Glutamatergic neuron (in vitro differentiated cells): ENCODE data around the gene HIVEP3. TPM values are rescaled to one million over a fixed set of nuclear protein-coding genes. Genes with fewer than 3 reads are reported as not detected.

Experiments used
- DNase-seq: peaks from one replicate; pipeline ENCODE4 v3.0.0; 2022
- H3K27ac Mint-ChIP-seq: one replicate; pipeline ENCODE4 v1.8.0; 2020; ENCODE audit warnings: mild to moderate bottlenecking, mixed read lengths, inconsistent platforms; ENCODE audit not compliant: unreplicated experiment
- H3K27me3 Mint-ChIP-seq: one replicate; pipeline ENCODE4 v1.8.0; 2020; ENCODE audit warnings: mild to moderate bottlenecking, moderate library complexity, mixed read lengths, inconsistent platforms; ENCODE audit not compliant: unreplicated experiment
- H3K36me3 Mint-ChIP-seq: one replicate; pipeline ENCODE4 v1.8.0; 2020; ENCODE audit warnings: mild to moderate bottlenecking, mixed read lengths, inconsistent platforms; ENCODE audit not compliant: unreplicated experiment
- H3K4me1 Mint-ChIP-seq: one replicate; pipeline ENCODE4 v1.8.0; 2020; ENCODE audit warnings: mild to moderate bottlenecking, low read depth, mixed read lengths, inconsistent platforms; ENCODE audit not compliant: unreplicated experiment
- H3K4me3 Mint-ChIP-seq: one replicate; pipeline ENCODE4 v1.8.0; 2020; ENCODE audit warnings: mild to moderate bottlenecking, mixed read lengths, inconsistent platforms; ENCODE audit not compliant: unreplicated experiment
- H3K9me3 Mint-ChIP-seq: one replicate; pipeline ENCODE4 v1.8.0; 2020; ENCODE audit warnings: mild to moderate bottlenecking, moderate library complexity, mixed read lengths, inconsistent platforms; ENCODE audit not compliant: unreplicated experiment
- CTCF ChIP-seq: fragments of 200-600 bp; sonication (generic); IDR thresholded peaks from one replicate; pipeline ENCODE4 v1.5.0; 2021; ENCODE audit not compliant: partially characterized antibody, unreplicated experiment
- total RNA-seq: library from RNA; stranded (reverse); fragmentation: NEBNext Ultra II Directional; extraction: Animal tissue kit (Norgen Biotek cat#: 25700); gene quantifications from one replicate; pipeline ENCODE4 v1.2.1, GENCODE V29; 2021; ENCODE audit not compliant: unreplicated experiment

Gene HIVEP3
- total RNA-seq, 1 donor from 2014 or later: 15.1 TPM

DNA sequence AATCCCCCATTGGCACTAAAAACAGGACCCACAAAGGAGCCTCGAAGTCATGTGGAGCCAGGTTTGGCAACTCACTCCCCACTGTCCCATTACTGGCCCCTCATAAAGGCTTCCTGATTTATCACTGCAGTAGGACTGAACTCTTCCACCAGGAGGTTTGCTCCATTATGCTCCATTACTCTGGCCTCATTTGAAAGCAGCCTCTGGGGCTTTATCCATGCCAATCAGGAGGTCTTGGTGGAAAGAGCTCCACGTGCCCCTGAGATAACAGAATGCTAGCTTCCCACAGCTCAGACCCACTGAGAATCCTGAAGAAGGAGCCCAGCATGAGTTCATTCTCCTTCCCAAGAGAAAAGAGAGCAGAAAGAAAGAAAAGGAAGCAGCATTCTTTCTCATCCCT lies 76.4 kb downstream of the HIVEP3 start:
- H3K4me1 Mint-ChIP-seq: peaks cover 11% of the 10 kb centered on the region
- DNase-seq: no peak

DNA sequence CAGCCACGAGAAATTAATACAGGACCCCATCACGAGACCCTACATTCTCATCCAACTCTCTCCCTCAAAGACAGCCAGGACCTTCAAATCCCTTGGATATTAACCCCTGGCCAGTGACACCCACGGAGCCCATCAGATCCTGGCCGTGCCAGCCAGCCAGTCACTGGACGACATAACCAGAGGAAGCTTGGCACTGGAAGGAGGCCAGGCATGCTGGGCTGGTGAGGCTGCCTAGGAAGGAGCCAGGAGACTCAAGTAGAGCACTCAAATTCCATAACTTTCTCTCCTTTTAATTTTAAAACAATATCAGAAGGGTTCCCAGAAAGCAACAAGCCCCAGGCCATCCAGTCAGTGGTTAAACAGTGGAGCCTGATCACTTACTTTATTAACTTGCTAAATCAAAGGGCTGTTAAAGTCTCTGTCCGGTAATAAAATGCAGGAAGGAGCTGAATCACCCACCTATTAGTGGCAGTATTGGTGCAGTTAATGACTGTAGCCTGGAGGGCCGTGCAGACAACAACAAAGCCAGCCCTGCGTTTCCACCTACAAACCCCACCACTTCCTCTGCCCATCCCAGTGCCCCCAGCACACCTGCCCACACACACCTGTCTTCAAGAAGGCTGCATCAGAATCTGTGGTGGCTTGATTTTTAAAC lies 78.0 kb downstream of the HIVEP3 start:
- no peak overlapping the region for H3K27ac Mint-ChIP-seq
- peaks cover 11% of the 10 kb centered on the region for H3K4me1 Mint-ChIP-seq
- no peak for TF ChIP-seq CTCF
- H3K4me3 Mint-ChIP-seq: no peak overlapping the region
- DNase-seq: no peak
- peaks cover 1% of the 10 kb centered on the region for H3K27me3 Mint-ChIP-seq
- H3K9me3 Mint-ChIP-seq: peaks cover 5% of the 10 kb centered on the region
- H3K36me3 Mint-ChIP-seq: peaks cover 10% of the 10 kb centered on the region

More for the DNA sequence above, 76.4 kb downstream of the HIVEP3 start:
- peaks cover 6% of the 10 kb centered on the region for H3K36me3 Mint-ChIP-seq
- H3K27me3 Mint-ChIP-seq: peaks cover 1% of the 10 kb centered on the region
- no peak overlapping the region for H3K27ac Mint-ChIP-seq
- H3K4me3 Mint-ChIP-seq: no peak overlapping the region
- no peak for TF ChIP-seq CTCF
- peaks cover 2% of the 10 kb centered on the region for H3K9me3 Mint-ChIP-seq

- Mint-ChIP-seq H3K4me3 (no peak overlapping the region), H3K9me3 (peaks cover 5% of the 10 kb centered on the region), H3K4me1 (peaks cover 11% of the 10 kb centered on the region), H3K36me3 (peaks cover 5% of the 10 kb centered on the region), H3K27ac (no peak overlapping the region), H3K27me3 (peaks cover 1% of the 10 kb centered on the region)
- no peak for DNase-seq
- TF ChIP-seq CTCF: no peak
These were observed 80.5 kb downstream of the HIVEP3 start for GRCh38 chr1:41838266-41838665.

DNA sequence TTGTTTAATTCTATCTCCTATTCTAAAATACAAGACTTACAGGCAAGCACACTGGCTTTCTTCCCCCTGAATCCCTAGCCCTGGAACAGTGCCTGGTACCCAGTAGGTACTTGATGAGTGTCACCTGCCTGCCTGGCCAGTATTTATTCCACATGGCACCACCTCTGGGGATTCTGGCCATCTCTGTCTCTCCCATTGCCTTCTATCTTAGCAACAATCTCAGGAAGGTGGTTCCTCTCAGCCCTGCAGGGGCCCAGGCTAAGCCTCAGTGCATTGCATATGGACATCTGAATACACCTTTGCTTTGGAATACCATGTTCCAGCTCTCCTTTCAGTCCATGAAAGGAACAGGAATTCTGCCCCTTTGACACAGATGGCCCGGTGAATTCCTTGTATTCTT lies 81.0 kb downstream of the HIVEP3 start:
- Mint-ChIP-seq H3K27ac (no peak overlapping the region), H3K9me3 (peaks cover 5% of the 10 kb centered on the region), H3K4me1 (peaks cover 7% of the 10 kb centered on the region), H3K36me3 (peaks cover 5% of the 10 kb centered on the region), H3K4me3 (no peak overlapping the region), H3K27me3 (peaks cover 1% of the 10 kb centered on the region)
- no peak for TF ChIP-seq CTCF
- no peak for DNase-seq

DNA sequence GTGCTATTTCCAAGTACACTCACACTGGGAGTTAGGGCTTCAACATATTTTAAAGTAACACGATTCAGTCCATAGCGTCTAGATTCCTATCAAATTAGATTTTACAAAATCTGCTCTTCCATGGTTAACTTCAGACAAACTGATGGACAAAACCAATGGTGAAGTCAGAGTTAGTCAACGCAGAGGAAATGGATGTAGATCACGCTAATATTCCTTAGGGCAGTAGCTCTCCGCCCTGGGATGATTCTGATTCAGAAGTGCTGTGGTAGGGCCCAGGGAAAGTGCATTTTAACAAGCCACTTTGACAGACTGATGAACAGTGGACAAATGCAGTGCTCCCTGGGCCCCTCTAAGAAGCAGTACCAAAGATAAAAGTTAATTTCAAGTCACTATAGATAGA lies 83.2 kb downstream of the HIVEP3 start:
- Mint-ChIP-seq H3K36me3 (peaks cover 5% of the 10 kb centered on the region), H3K27me3 (peaks cover 1% of the 10 kb centered on the region), H3K4me3 (no peak overlapping the region), H3K4me1 (no peaks in the 10 kb centered on the region), H3K27ac (no peak overlapping the region), H3K9me3 (peaks cover 5% of the 10 kb centered on the region)
- no peak for TF ChIP-seq CTCF
- DNase-seq: no peak
